Measurements from ENCODE around the gene ESRRA.

DNA sequence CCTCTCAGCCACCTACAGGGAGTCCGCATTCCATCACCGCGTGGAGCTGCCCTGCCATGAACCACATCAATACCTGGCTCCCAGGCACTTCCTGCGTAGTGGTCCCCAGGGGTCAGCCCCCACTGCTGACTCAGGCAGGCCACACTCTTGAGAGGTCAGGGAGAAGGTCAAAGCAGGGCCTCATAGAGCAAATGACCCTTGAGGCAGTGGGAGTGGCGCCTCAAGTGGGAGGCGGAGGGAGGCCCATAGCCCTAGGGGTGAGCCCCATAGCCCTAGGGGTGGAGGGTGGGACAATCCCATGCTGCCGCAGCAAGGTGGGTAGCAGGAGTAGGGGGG lies 17.6 kb downstream of the ESRRA start:
- TF ChIP-seq, protein P1, sequence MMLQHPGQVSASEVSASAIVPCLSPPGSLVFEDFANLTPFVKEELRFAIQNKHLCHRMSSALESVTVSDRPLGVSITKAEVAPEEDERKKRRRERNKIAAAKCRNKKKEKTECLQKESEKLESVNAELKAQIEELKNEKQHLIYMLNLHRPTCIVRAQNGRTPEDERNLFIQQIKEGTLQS (IDR thresholded peaks at IDR 0.05; ENCODE audit: insufficient read depth, low read depth, low read length) = no peak
- TF ChIP-seq CBX5 (IDR thresholded peaks at IDR 0.05; ENCODE audit: low read depth, low read length) = no peak
- TF ChIP-seq, protein P2, sequence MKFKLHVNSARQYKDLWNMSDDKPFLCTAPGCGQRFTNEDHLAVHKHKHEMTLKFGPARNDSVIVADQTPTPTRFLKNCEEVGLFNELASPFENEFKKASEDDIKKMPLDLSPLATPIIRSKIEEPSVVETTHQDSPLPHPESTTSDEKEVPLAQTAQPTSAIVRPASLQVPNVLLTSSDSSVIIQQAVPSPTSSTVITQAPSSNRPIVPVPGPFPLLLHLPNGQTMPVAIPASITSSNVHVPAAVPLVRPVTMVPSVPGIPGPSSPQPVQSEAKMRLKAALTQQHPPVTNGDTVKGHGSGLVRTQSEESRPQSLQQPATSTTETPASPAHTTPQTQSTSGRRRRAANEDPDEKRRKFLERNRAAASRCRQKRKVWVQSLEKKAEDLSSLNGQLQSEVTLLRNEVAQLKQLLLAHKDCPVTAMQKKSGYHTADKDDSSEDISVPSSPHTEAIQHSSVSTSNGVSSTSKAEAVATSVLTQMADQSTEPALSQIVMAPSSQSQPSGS (IDR thresholded peaks at IDR 0.05; ENCODE audit: low read length) = no peak
- TF ChIP-seq EP300 (IDR thresholded peaks at IDR 0.05; ENCODE audit: borderline replicate concordance in 1 of 2, low read depth in 2 of 2, low read length in 2 of 2) = no peak
- no peak for TF ChIP-seq POLR2A (IDR thresholded peaks at IDR 0.05; ENCODE audit: control extremely low read depth in 1 of 2, low read depth in 2 of 2, low read length in 2 of 2)
- TF ChIP-seq, protein P3, sequence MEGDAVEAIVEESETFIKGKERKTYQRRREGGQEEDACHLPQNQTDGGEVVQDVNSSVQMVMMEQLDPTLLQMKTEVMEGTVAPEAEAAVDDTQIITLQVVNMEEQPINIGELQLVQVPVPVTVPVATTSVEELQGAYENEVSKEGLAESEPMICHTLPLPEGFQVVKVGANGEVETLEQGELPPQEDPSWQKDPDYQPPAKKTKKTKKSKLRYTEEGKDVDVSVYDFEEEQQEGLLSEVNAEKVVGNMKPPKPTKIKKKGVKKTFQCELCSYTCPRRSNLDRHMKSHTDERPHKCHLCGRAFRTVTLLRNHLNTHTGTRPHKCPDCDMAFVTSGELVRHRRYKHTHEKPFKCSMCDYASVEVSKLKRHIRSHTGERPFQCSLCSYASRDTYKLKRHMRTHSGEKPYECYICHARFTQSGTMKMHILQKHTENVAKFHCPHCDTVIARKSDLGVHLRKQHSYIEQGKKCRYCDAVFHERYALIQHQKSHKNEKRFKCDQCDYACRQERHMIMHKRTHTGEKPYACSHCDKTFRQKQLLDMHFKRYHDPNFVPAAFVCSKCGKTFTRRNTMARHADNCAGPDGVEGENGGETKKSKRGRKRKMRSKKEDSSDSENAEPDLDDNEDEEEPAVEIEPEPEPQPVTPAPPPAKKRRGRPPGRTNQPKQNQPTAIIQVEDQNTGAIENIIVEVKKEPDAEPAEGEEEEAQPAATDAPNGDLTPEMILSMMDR (IDR thresholded peaks at IDR 0.05; ENCODE audit: control extremely low read depth in 1 of 3, insufficient read depth in 1 of 3, low read depth in 1 of 3, low read length in 3 of 3) = no peak
- no peak for TF ChIP-seq YY1 (IDR thresholded peaks at IDR 0.05; ENCODE audit: low read depth, low read length)
